ENCODE measurements around the gene AP2M1. TPM values are rescaled to one million over a fixed set of nuclear protein-coding genes. Genes with fewer than 3 reads are reported as not detected.

AP2M1 gene
- total RNA-seq, 2 donors from 2014 or later, result 53.4 to 70.9 TPM

DNA sequence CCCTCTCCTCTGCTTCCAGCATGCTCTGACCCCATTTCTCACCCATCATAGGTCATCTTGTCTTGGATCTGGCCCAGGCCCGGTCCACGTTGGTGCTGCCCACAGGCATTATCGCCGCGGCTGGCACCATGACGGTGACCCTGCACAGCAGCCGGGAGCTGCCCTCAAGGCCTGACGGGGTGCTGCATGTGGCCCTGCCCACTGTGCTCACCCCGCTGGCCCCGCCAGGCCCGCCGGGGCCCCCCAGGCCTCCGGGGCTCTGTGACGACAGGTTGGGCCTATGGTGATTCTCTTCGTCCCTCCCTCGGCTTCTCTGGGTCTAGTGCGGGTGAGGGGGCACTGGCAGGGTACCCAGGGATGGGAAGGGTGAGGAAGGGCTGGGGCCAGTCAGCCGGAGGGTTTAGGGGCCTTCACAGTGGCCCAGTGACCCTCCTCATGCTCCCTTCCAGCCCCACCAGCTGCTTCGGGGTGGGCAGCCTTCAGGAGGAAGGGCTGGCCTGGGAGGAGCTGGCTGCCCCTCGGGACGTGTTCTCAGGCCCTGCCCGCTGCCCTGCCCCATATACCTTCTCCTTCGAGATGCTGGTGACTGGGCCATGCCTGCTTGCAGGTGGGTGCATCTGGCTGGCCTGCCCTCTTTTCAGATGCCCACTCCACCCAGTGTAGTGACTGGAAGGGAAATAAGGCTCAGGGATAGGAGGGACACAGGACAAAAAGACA lies 58.6 kb downstream of the AP2M1 start:
- no peak overlapping the region for H3K27ac ChIP-seq
- WGBS, 2 donors, result 89% methylated on average over 19 to 22 of the region's 23 CpGs
- DNase-seq (no peak), ATAC-seq (no peak)
- no peaks in the 10 kb centered on the region for H3K36me3 ChIP-seq (replicated peaks in 1 of 2; ENCODE audit: insufficient read depth in 1 of 2, low read depth in 2 of 2)
- intact Hi-C loops (cut with DNase I), result no loop called here
- no peak overlapping the region for H3K4me3 ChIP-seq
- no peaks in the 10 kb centered on the region for H3K27me3 ChIP-seq
- peaks cover 25% of the 10 kb centered on the region for H3K4me1 ChIP-seq
- H3K9me3 ChIP-seq, result no peaks in the 10 kb centered on the region
- no peak for TF ChIP-seq POLR2A (IDR thresholded peaks at IDR 0.05)
- TF ChIP-seq, protein P1, sequence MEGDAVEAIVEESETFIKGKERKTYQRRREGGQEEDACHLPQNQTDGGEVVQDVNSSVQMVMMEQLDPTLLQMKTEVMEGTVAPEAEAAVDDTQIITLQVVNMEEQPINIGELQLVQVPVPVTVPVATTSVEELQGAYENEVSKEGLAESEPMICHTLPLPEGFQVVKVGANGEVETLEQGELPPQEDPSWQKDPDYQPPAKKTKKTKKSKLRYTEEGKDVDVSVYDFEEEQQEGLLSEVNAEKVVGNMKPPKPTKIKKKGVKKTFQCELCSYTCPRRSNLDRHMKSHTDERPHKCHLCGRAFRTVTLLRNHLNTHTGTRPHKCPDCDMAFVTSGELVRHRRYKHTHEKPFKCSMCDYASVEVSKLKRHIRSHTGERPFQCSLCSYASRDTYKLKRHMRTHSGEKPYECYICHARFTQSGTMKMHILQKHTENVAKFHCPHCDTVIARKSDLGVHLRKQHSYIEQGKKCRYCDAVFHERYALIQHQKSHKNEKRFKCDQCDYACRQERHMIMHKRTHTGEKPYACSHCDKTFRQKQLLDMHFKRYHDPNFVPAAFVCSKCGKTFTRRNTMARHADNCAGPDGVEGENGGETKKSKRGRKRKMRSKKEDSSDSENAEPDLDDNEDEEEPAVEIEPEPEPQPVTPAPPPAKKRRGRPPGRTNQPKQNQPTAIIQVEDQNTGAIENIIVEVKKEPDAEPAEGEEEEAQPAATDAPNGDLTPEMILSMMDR (IDR thresholded peaks at IDR 0.05), result no peak

Other genes starting within 250 kb of the AP2M1 start
- gene ABCC5, start 157.0 kb upstream of the AP2M1 start, total RNA-seq, result 10 to 100 TPM; 17.1 to 20.1 TPM
- gene HTR3D, start 143.1 kb upstream of the AP2M1 start, total RNA-seq, result not detected
- not detected for gene HTR3C, start 121.8 kb upstream of the AP2M1 start, total RNA-seq
- not detected for gene HTR3E, start 77.8 kb upstream of the AP2M1 start, total RNA-seq
- gene EIF2B5, start 39.5 kb upstream of the AP2M1 start, total RNA-seq, result 10 to 100 TPM in 1 of 2 donors, 1 to 10 TPM in 1; 9.9 to 21.8 TPM
- gene DVL3, start 19.5 kb upstream of the AP2M1 start, total RNA-seq, result 10 to 100 TPM; 40.0 to 53.4 TPM
- gene ABCF3, start 11.3 kb downstream of the AP2M1 start, total RNA-seq, result 10 to 100 TPM; 41.8 to 46.1 TPM
- 10 to 100 TPM in 1 of 2 donors, 1 to 10 TPM in 1; 6.0 to 15.8 TPM for gene VWA5B2, start 54.7 kb downstream of the AP2M1 start, total RNA-seq
- gene ALG3, start 74.1 kb downstream of the AP2M1 start, total RNA-seq, result 10 to 100 TPM; 32.4 to 67.6 TPM
- gene EEF1AKMT4, start 74.8 kb downstream of the AP2M1 start, total RNA-seq, result 1 to 10 TPM; 3.0 to 3.4 TPM
- 1 to 10 TPM; 1.6 to 1.8 TPM for gene CAMK2N2, start 86.7 kb downstream of the AP2M1 start, total RNA-seq
- gene ECE2, start 101.2 kb downstream of the AP2M1 start, total RNA-seq, result 10 to 100 TPM; 11.7 to 18.8 TPM
- 10 to 100 TPM; 75.0 to 83.7 TPM for gene PSMD2, start 124.4 kb downstream of the AP2M1 start, total RNA-seq
- gene EIF4G1, start 139.8 kb downstream of the AP2M1 start, total RNA-seq, result 100 to 1,000 TPM; 146 to 213 TPM
- gene FAM131A, start 162.7 kb downstream of the AP2M1 start, total RNA-seq, result 10 to 100 TPM; 11.5 to 13.5 TPM
- gene CLCN2, start 186.8 kb downstream of the AP2M1 start, total RNA-seq, result 10 to 100 TPM in 1 of 2 donors, 1 to 10 TPM in 1; 7.5 to 12.2 TPM
- gene POLR2H, start 186.9 kb downstream of the AP2M1 start, total RNA-seq, result 100 to 1,000 TPM in 1 of 2 donors, 10 to 100 TPM in 1; 32.4 to 137 TPM
- gene THPO, start 203.4 kb downstream of the AP2M1 start, total RNA-seq, result not detected
- gene CHRD, start 205.2 kb downstream of the AP2M1 start, total RNA-seq, result 10 to 100 TPM; 47.2 to 50.4 TPM

Data from body of pancreas (tissue), 4 donors.